ENCODE measurements around the gene ROBO1.

DNA sequence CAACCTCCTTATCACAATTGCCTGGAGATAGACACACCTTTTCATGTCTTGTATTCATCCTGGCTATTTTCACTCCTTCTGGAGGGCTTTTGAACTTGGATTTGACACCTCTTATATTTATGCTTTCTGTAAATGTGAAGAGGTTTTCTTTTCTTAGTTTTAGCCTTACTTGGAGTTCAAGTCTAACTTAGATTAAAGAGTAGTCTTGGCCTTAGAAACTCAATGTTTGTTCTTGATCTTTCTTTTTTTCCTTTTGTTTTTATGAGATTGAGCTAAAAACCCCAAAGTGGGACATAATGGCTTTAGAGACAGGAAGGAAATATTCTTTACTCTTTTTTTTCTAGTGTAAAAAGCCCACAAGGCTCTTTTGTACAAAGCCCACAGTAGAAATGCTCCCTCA is 1054.9 kb downstream of the ROBO1 start:
- TF ChIP-seq CTCF (IDR thresholded peaks at IDR 0.05) (no peak), POLR2A (IDR thresholded peaks at IDR 0.05) (no peak)

All from thyroid gland (tissue), 4 donors.